Lower leg skin (tissue), 4 donors: Measurements from ENCODE around the gene ZNF555. TPM values are rescaled to one million over a fixed set of nuclear protein-coding genes. Genes with fewer than 3 reads are reported as not detected.

Source experiments
- DNase-seq, 2 donors: peaks; one replicate each; pipeline ENCODE4 v3.0.0-alpha.2; 2019; ENCODE audit warnings: low spot score in 2 of 2
- H3K4me3 ChIP-seq: fragments of 200-600 bp; sonication (generic); 2 replicates; pipeline ENCODE4 v1.5.1; 2017; ENCODE audit warnings: mild to moderate bottlenecking, low read depth; ENCODE audit not compliant: poor library complexity, severe bottlenecking
- POLR2A ChIP-seq, 2 donors: fragments of 450-650 bp; IDR thresholded peaks; one replicate each; pipeline ENCODE4 v1.6.1; 2016 to 2017; ENCODE audit warnings: antibody characterized with exemption in 2 of 2, mild to moderate bottlenecking in 1 of 2, moderate library complexity in 1 of 2
- WGBS, 2 donors: methylation state at CpG; one replicate each; pipeline ENCODE4 v1.1.5; 2018; 5-methylcytosine and 5-hydroxymethylcytosine counted together
- intact Hi-C: fragments of 100-400 bp; cut with DNase I; formaldehyde crosslinking; loops from one replicate; pipeline ENCODE4 v1.15.0; 2023; ENCODE audit warnings: low total_unique reads
- total RNA-seq, 4 donors: library from RNA; depleted of rRNA; stranded (reverse); fragments of >200 nt; gene quantifications; one replicate each; pipeline ENCODE4 v1.1.0, GENCODE V29; 2016
- TF ChIP-seq, protein P1 (sequence below), 3 donors: fragments of 450-650 bp; IDR thresholded peaks; one replicate each; pipeline ENCODE4 v1.5.1; 2016; ENCODE audit warnings: antibody characterized with exemption in 3 of 3, mild to moderate bottlenecking in 3 of 3, moderate library complexity in 2 of 3

ZNF555 gene
- total RNA-seq, 4 donors from 2014 or later, result 2.4 to 5.5 (median 3.6) TPM

DNA sequence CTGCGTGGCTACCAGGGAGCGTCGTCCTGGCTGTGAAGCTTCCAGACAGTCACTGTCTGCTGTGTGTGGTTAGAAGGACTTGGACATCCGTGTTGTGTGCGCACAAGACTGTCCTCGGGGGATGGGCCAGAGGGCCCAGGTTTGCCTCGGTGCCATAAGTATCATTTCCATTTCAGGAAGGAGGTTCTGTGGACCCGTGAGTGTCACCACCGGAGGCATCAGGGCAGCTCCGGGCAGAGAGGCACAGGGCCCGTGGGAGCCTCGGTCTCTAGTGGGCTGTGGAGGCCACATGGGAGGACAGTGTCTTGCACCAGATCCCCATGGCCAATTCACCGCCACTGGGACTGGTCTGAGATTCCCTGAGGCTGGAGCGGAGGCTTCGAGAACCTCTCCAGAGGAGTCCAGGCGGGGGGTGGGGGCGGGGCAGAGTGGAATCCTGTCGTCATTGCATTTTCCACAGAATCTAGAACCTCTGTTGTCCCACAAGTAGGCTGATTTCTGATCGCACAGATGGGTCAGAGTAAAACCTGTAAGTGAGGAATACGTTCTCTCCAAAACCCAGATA is 65.4 kb downstream of the ZNF555 start:
- intact Hi-C loops, result no loop called here
- TF ChIP-seq, protein P1, sequence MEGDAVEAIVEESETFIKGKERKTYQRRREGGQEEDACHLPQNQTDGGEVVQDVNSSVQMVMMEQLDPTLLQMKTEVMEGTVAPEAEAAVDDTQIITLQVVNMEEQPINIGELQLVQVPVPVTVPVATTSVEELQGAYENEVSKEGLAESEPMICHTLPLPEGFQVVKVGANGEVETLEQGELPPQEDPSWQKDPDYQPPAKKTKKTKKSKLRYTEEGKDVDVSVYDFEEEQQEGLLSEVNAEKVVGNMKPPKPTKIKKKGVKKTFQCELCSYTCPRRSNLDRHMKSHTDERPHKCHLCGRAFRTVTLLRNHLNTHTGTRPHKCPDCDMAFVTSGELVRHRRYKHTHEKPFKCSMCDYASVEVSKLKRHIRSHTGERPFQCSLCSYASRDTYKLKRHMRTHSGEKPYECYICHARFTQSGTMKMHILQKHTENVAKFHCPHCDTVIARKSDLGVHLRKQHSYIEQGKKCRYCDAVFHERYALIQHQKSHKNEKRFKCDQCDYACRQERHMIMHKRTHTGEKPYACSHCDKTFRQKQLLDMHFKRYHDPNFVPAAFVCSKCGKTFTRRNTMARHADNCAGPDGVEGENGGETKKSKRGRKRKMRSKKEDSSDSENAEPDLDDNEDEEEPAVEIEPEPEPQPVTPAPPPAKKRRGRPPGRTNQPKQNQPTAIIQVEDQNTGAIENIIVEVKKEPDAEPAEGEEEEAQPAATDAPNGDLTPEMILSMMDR (IDR thresholded peaks at IDR 0.05), result no peak
- TF ChIP-seq POLR2A (IDR thresholded peaks at IDR 0.05), result no peak
- H3K4me3 ChIP-seq, result no peak overlapping the region
- WGBS, 2 donors, result 95 to 96% methylated on average over 16 to 19 of the region's 20 CpGs
- peak in 1 of 2 donors; percentile 76 for DNase-seq

Other genes with a start within 250 kb of the ZNF555 start
- gene GNG7, start 138.8 kb upstream of the ZNF555 start, total RNA-seq, result 1 to 10 TPM in 3 of 4 donors, under 1 TPM in 1; 0.59 to 3.4 (median 2.4) TPM
- gene DIRAS1, start 120.1 kb upstream of the ZNF555 start, total RNA-seq, result 1 to 10 TPM in 3 of 4 donors, under 1 TPM in 1; 0.46 to 6.1 (median 3.4) TPM
- 10 to 100 TPM; 20.2 to 27.0 (median 21.6) TPM for gene SLC39A3, start 101.5 kb upstream of the ZNF555 start, total RNA-seq
- 10 to 100 TPM; 37.9 to 49.5 (median 44.1) TPM for gene SGTA, start 58.2 kb upstream of the ZNF555 start, total RNA-seq
- gene THOP1, start 56.0 kb upstream of the ZNF555 start, total RNA-seq, result 10 to 100 TPM; 35.9 to 56.5 (median 43.7) TPM
- 1 to 10 TPM; 6.2 to 8.6 (median 7.3) TPM for gene ZNF554, start 21.6 kb upstream of the ZNF555 start, total RNA-seq
- under 1 TPM in 1 of 4 donors, not detected in 3; 0.03 TPM for gene ZNF556, start 25.9 kb downstream of the ZNF555 start, total RNA-seq
- gene ZNF57, start 59.5 kb downstream of the ZNF555 start, total RNA-seq, result 10 to 100 TPM; 21.0 to 33.9 (median 29.2) TPM
- gene ZNF77, start 103.5 kb downstream of the ZNF555 start, total RNA-seq, result 1 to 10 TPM; 3.7 to 5.9 (median 4.8) TPM
- 1 to 10 TPM in 2 of 4 donors, not detected in 2; 1.5 to 1.8 TPM for gene TLE6, start 136.1 kb downstream of the ZNF555 start, total RNA-seq
- 10 to 100 TPM; 25.3 to 40.1 (median 33.5) TPM for gene TLE2, start 187.8 kb downstream of the ZNF555 start, total RNA-seq
- 100 to 1,000 TPM; 329 to 533 (median 387) TPM for gene TLE5, start 221.0 kb downstream of the ZNF555 start, total RNA-seq